HG03342 (cell line): Measurements from ENCODE around the gene ARHGEF7.
"Not testable (repeated sequence)": the region's sequence is repeated elsewhere in the genome, so short reads cannot be mapped to it uniquely, and the experiment has no call there.

Experiments
- ATAC-seq: cut with Tn5 transposase; IDR thresholded peaks from one replicate; pipeline ENCODE4 v1.9.1; 2021; ENCODE audit warnings: mild to moderate bottlenecking, moderate library complexity; ENCODE audit not compliant: unreplicated experiment

ARHGEF7 gene

GRCh38 chr13:111115061-111115964 is at the start of gene ARHGEF7:
ARHGEF7 (plus strand) TSS chr13:111115310; CDS start chr13:111115527, 217 bp downstream.
- ATAC-seq: no peak

- ATAC-seq: no peak
These were observed 49.4 kb upstream of the ARHGEF7 start for GRCh38 chr13:111065698-111066097.

- ATAC-seq: no peak
These were observed 48.6 kb upstream of the ARHGEF7 start for GRCh38 chr13:111066544-111066943.

GRCh38 chr13:111068009-111068350 is 47.1 kb upstream of the ARHGEF7 start:
- no peak for ATAC-seq

- not testable (repeated sequence) for ATAC-seq
These were observed 44.0 kb upstream of the ARHGEF7 start for GRCh38 chr13:111071120-111071519.

- ATAC-seq: not testable (repeated sequence)
These were observed 43.6 kb upstream of the ARHGEF7 start for GRCh38 chr13:111071526-111071925.

GRCh38 chr13:111074826-111075225 is 40.3 kb upstream of the ARHGEF7 start:
- ATAC-seq: no peak

- ATAC-seq: no peak
These were observed 38.7 kb upstream of the ARHGEF7 start for GRCh38 chr13:111076155-111077013.

- ATAC-seq: no peak
These were observed 35.7 kb upstream of the ARHGEF7 start for GRCh38 chr13:111079375-111079774.

GRCh38 chr13:111080642-111081041 is 34.5 kb upstream of the ARHGEF7 start:
- no peak for ATAC-seq

GRCh38 chr13:111082240-111082639 is 32.9 kb upstream of the ARHGEF7 start:
- ATAC-seq: no peak

GRCh38 chr13:111082769-111083168 is 32.3 kb upstream of the ARHGEF7 start:
- ATAC-seq: not testable (repeated sequence)

- ATAC-seq: not testable (repeated sequence)
These were observed 31.4 kb upstream of the ARHGEF7 start for GRCh38 chr13:111083693-111084092.

- ATAC-seq: no peak
These were observed 24.9 kb upstream of the ARHGEF7 start for GRCh38 chr13:111090169-111090568.

- no peak for ATAC-seq
These were observed 22.4 kb upstream of the ARHGEF7 start for GRCh38 chr13:111092685-111093084.

- no peak for ATAC-seq
These were observed 22.0 kb upstream of the ARHGEF7 start for GRCh38 chr13:111093136-111093535.

GRCh38 chr13:111093634-111094033 is 21.5 kb upstream of the ARHGEF7 start:
- ATAC-seq: no peak

GRCh38 chr13:111095031-111095840 is 19.9 kb upstream of the ARHGEF7 start:
- ATAC-seq: no peak

- no peak for ATAC-seq
These were observed 19.1 kb upstream of the ARHGEF7 start for GRCh38 chr13:111095911-111096501.

- no peak for ATAC-seq
These were observed 15.8 kb upstream of the ARHGEF7 start for GRCh38 chr13:111099290-111099689.
